ENCODE measurements around the gene SYNPO.
A peak's percentile ranks its signal among the peaks of the same experiment; 100 is the strongest.

Gene SYNPO

GRCh38 chr5:150642991-150643710 lies 2.7 kb downstream of the SYNPO start:
- no peak for DNase-seq

GRCh38 chr5:150644058-150644457 lies 3.6 kb downstream of the SYNPO start:
- DNase-seq: peak; percentile 44

GRCh38 chr5:150644514-150644913 lies 4.1 kb downstream of the SYNPO start:
- no peak for DNase-seq

GRCh38 chr5:150645070-150645700 lies 4.7 kb downstream of the SYNPO start:
- peak; percentile 91 for DNase-seq

- no peak for DNase-seq
Observed at GRCh38 chr5:150647275-150648251, 7.1 kb downstream of the SYNPO start.

- no peak for DNase-seq
Observed at GRCh38 chr5:150648294-150649107, 8.0 kb downstream of the SYNPO start.

GRCh38 chr5:150649108-150650020 lies 8.9 kb downstream of the SYNPO start:
- no peak for DNase-seq

GRCh38 chr5:150650021-150651006 lies 9.9 kb downstream of the SYNPO start:
- DNase-seq: no peak

- no peak for DNase-seq
Observed at GRCh38 chr5:150651382-150651781, 10.9 kb downstream of the SYNPO start.

GRCh38 chr5:150651924-150652671 lies 11.6 kb downstream of the SYNPO start:
- DNase-seq: no peak

GRCh38 chr5:150653145-150653761 lies 12.8 kb downstream of the SYNPO start:
- peak; percentile 65 for DNase-seq

- DNase-seq: no peak
Observed at GRCh38 chr5:150653762-150654556, 13.5 kb downstream of the SYNPO start.

GRCh38 chr5:150655221-150655620 lies 14.8 kb downstream of the SYNPO start:
- DNase-seq: no peak

- peak; percentile 57 for DNase-seq
Observed at GRCh38 chr5:150656191-150657132, 16.0 kb downstream of the SYNPO start.

GRCh38 chr5:150658121-150658520 lies 17.7 kb downstream of the SYNPO start:
- DNase-seq: no peak

- DNase-seq: no peak
Observed at GRCh38 chr5:150658699-150659265, 18.3 kb downstream of the SYNPO start.
